ENCODE measurements around the gene ISOC2. TPM values are rescaled to one million over a fixed set of nuclear protein-coding genes. Genes with fewer than 3 reads are reported as not detected.
"Not testable (repeated sequence)": the region's sequence is repeated elsewhere in the genome, so short reads cannot be mapped to it uniquely, and the experiment has no call there.

ISOC2 gene
- total RNA-seq, 2 experiments from 2014 or later, result 35.7 to 37.5 TPM

- Mint-ChIP-seq H3K9me3 (no peaks in the 10 kb centered on the region), H3K27ac (no peak overlapping the region), H3K27me3 (no peaks in the 10 kb centered on the region), H3K36me3 (peaks cover 2% of the 10 kb centered on the region), H3K4me1 (peaks cover 18% of the 10 kb centered on the region), H3K4me3 (peak overlapping the region; percentile 82)
- no peak for DNase-seq
Observed at GRCh38 chr19:55459950-55460657, 1.3 kb downstream of the ISOC2 start.

GRCh38 chr19:55459551-55459949, 1.9 kb downstream of the ISOC2 start:
- Mint-ChIP-seq H3K4me3 (no peak overlapping the region), H3K27ac (no peak overlapping the region)
- DNase-seq, result no peak

GRCh38 chr19:55457683-55458457, 3.6 kb downstream of the ISOC2 start:
- peaks cover 18% of the 10 kb centered on the region for H3K4me1 Mint-ChIP-seq
- peaks cover 14% of the 10 kb centered on the region for H3K36me3 Mint-ChIP-seq
- no peak overlapping the region for H3K4me3 Mint-ChIP-seq
- no peak overlapping the region for H3K27ac Mint-ChIP-seq
- H3K9me3 Mint-ChIP-seq, result no peaks in the 10 kb centered on the region
- H3K27me3 Mint-ChIP-seq, result peaks cover 14% of the 10 kb centered on the region
- DNase-seq, result no peak

More at GRCh38 chr19:55459551-55459949, 1.9 kb downstream of the ISOC2 start:
- H3K9me3 Mint-ChIP-seq, result no peaks in the 10 kb centered on the region
- peaks cover 18% of the 10 kb centered on the region for H3K4me1 Mint-ChIP-seq
- peaks cover 5% of the 10 kb centered on the region for H3K36me3 Mint-ChIP-seq
- no peaks in the 10 kb centered on the region for H3K27me3 Mint-ChIP-seq

- no peaks in the 10 kb centered on the region for H3K9me3 Mint-ChIP-seq
- H3K36me3 Mint-ChIP-seq, result peaks cover 12% of the 10 kb centered on the region
- no peak overlapping the region for H3K27ac Mint-ChIP-seq
- peaks cover 25% of the 10 kb centered on the region for H3K27me3 Mint-ChIP-seq
- no peak for DNase-seq
- no peak overlapping the region for H3K4me3 Mint-ChIP-seq
- peaks cover 14% of the 10 kb centered on the region for H3K4me1 Mint-ChIP-seq
Observed at GRCh38 chr19:55456347-55456746, 5.1 kb downstream of the ISOC2 start.

- DNase-seq, result no peak
- H3K4me3 Mint-ChIP-seq, result no peak overlapping the region
- no peaks in the 10 kb centered on the region for H3K9me3 Mint-ChIP-seq
- peaks cover 10% of the 10 kb centered on the region for H3K4me1 Mint-ChIP-seq
- peaks cover 12% of the 10 kb centered on the region for H3K36me3 Mint-ChIP-seq
- H3K27ac Mint-ChIP-seq, result no peak overlapping the region
- H3K27me3 Mint-ChIP-seq, result peaks cover 30% of the 10 kb centered on the region
Observed at GRCh38 chr19:55455576-55456235, 5.7 kb downstream of the ISOC2 start.

- Mint-ChIP-seq H3K27me3 (peaks cover 35% of the 10 kb centered on the region), H3K9me3 (no peaks in the 10 kb centered on the region), H3K4me1 (peaks cover 3% of the 10 kb centered on the region), H3K36me3 (peaks cover 12% of the 10 kb centered on the region), H3K4me3 (no peak overlapping the region), H3K27ac (no peak overlapping the region)
- DNase-seq, result peak; percentile 52
Observed at GRCh38 chr19:55454787-55455243, 6.6 kb downstream of the ISOC2 start.

- no peak for DNase-seq
- Mint-ChIP-seq H3K27ac (no peak overlapping the region), H3K9me3 (no peaks in the 10 kb centered on the region), H3K27me3 (peaks cover 35% of the 10 kb centered on the region), H3K4me3 (no peak overlapping the region), H3K4me1 (peaks cover 3% of the 10 kb centered on the region), H3K36me3 (peaks cover 12% of the 10 kb centered on the region)
Observed at GRCh38 chr19:55453511-55454260, 7.8 kb downstream of the ISOC2 start.

GRCh38 chr19:55452749-55453346, 8.6 kb downstream of the ISOC2 start:
- Mint-ChIP-seq H3K9me3 (no peaks in the 10 kb centered on the region), H3K27me3 (peaks cover 35% of the 10 kb centered on the region), H3K27ac (no peak overlapping the region), H3K36me3 (peaks cover 12% of the 10 kb centered on the region), H3K4me3 (no peak overlapping the region), H3K4me1 (peaks cover 3% of the 10 kb centered on the region)
- peak; percentile 51 for DNase-seq

GRCh38 chr19:55451965-55452748, 9.3 kb downstream of the ISOC2 start:
- no peak overlapping the region for H3K27ac Mint-ChIP-seq
- H3K4me1 Mint-ChIP-seq, result peaks cover 3% of the 10 kb centered on the region
- peaks cover 35% of the 10 kb centered on the region for H3K27me3 Mint-ChIP-seq
- H3K9me3 Mint-ChIP-seq, result no peaks in the 10 kb centered on the region
- peaks cover 12% of the 10 kb centered on the region for H3K36me3 Mint-ChIP-seq
- DNase-seq, result no peak
- H3K4me3 Mint-ChIP-seq, result peak overlapping the region; percentile 40

- Mint-ChIP-seq H3K9me3 (no peaks in the 10 kb centered on the region), H3K27me3 (peaks cover 35% of the 10 kb centered on the region), H3K4me3 (peak overlapping the region; percentile 40), H3K4me1 (peaks cover 3% of the 10 kb centered on the region), H3K27ac (no peak overlapping the region), H3K36me3 (peaks cover 12% of the 10 kb centered on the region)
- DNase-seq, result no peak
Observed at GRCh38 chr19:55451163-55451964, 10.1 kb downstream of the ISOC2 start.

- H3K27ac Mint-ChIP-seq, result no peak overlapping the region
- peaks cover 3% of the 10 kb centered on the region for H3K4me1 Mint-ChIP-seq
- H3K27me3 Mint-ChIP-seq, result peaks cover 53% of the 10 kb centered on the region
- peaks cover 9% of the 10 kb centered on the region for H3K36me3 Mint-ChIP-seq
- H3K9me3 Mint-ChIP-seq, result no peaks in the 10 kb centered on the region
- DNase-seq, result no peak
- no peak overlapping the region for H3K4me3 Mint-ChIP-seq
Observed at GRCh38 chr19:55449469-55449868, 12.0 kb downstream of the ISOC2 start.

- not testable (repeated sequence) for DNase-seq, H3K27ac Mint-ChIP-seq, H3K36me3 Mint-ChIP-seq, H3K4me1 Mint-ChIP-seq, H3K4me3 Mint-ChIP-seq, H3K9me3 Mint-ChIP-seq
- H3K27me3 Mint-ChIP-seq, result peaks cover 55% of the 10 kb centered on the region
Observed at GRCh38 chr19:55448175-55448490, 13.3 kb downstream of the ISOC2 start.

GRCh38 chr19:55447421-55448174, 13.8 kb downstream of the ISOC2 start:
- Mint-ChIP-seq H3K27ac (no peak overlapping the region), H3K4me3 (no peak overlapping the region), H3K4me1 (peaks cover 3% of the 10 kb centered on the region), H3K27me3 (peaks cover 57% of the 10 kb centered on the region), H3K9me3 (no peaks in the 10 kb centered on the region), H3K36me3 (no peaks in the 10 kb centered on the region)
- no peak for DNase-seq

Data from activated naive CD8-positive, alpha-beta T cell treated with anti-CD3 and anti-CD28 coated beads for 36 hours (primary cell).